Hepatocyte (in vitro differentiated cells): ENCODE data around the gene DMD.

Experiments
- CTCF ChIP-seq: fragments of 200-600 bp; sonication (generic); IDR thresholded peaks from 2 replicates; pipeline ENCODE4 v1.5.1; 2016; ENCODE audit warnings: antibody characterized with exemption, mild to moderate bottlenecking; ENCODE audit not compliant: poor library complexity
- EZH2phosphoT487 ChIP-seq: fragments of 200-600 bp; sonication (generic); IDR thresholded peaks from one replicate; pipeline ENCODE4 v1.6.1; 2018; ENCODE audit warnings: antibody characterized with exemption, mild to moderate bottlenecking, low read depth, moderate library complexity; ENCODE audit not compliant: unreplicated experiment, severe bottlenecking

GRCh38 chrX:31178769-31179125 is 2032.6 kb downstream of the DMD start:
- TF ChIP-seq CTCF, result no peak
- TF ChIP-seq EZH2phosphoT487, result no peak
